ELF-1 (cell line): Measurements from ENCODE around the gene OSBP2.
A peak's percentile ranks its signal among the peaks of the same experiment; 100 is the strongest.
"Not testable (repeated sequence)": the region's sequence is repeated elsewhere in the genome, so short reads cannot be mapped to it uniquely, and the experiment has no call there.

Experiments
- DNase-seq: peaks from one replicate; pipeline ENCODE4 v3.0.0-alpha.2; 2016; ENCODE audit warnings: low read depth, low spot score

OSBP2 gene

GRCh38 chr22:30676565-30676964 lies 18.1 kb upstream of the OSBP2 start:
- not testable (repeated sequence) for DNase-seq

- DNase-seq: not testable (repeated sequence)
Measured at GRCh38 chr22:30679895-30680690, 14.6 kb upstream of the OSBP2 start.

GRCh38 chr22:30680991-30681770 lies 13.5 kb upstream of the OSBP2 start:
- DNase-seq: no peak

GRCh38 chr22:30681831-30682230 lies 12.8 kb upstream of the OSBP2 start:
- DNase-seq: no peak

- DNase-seq: no peak
Measured at GRCh38 chr22:30685178-30685577, 9.5 kb upstream of the OSBP2 start.

- no peak for DNase-seq
Measured at GRCh38 chr22:30687358-30687757, 7.3 kb upstream of the OSBP2 start.

GRCh38 chr22:30689622-30690021 lies 5.1 kb upstream of the OSBP2 start:
- DNase-seq: no peak

- no peak for DNase-seq
Measured at GRCh38 chr22:30691204-30691603, 3.5 kb upstream of the OSBP2 start.

GRCh38 chr22:30694171-30694639 lies 469 bp upstream of the OSBP2 start:
- DNase-seq: peak; percentile 47

- no peak for DNase-seq
Measured at GRCh38 chr22:30695351-30695851, 727 bp downstream of the OSBP2 start.

- no peak for DNase-seq
Measured at GRCh38 chr22:30695871-30696655, 1.4 kb downstream of the OSBP2 start.

- no peak for DNase-seq
Measured at GRCh38 chr22:30697975-30698374, 3.3 kb downstream of the OSBP2 start.

- DNase-seq: no peak
Measured at GRCh38 chr22:30701872-30702271, 7.2 kb downstream of the OSBP2 start.

- no peak for DNase-seq
Measured at GRCh38 chr22:30702856-30703255, 8.2 kb downstream of the OSBP2 start.

- DNase-seq: no peak
Measured at GRCh38 chr22:30704978-30705377, 10.3 kb downstream of the OSBP2 start.

- DNase-seq: peak; percentile 29
Measured at GRCh38 chr22:30705710-30706651, 11.3 kb downstream of the OSBP2 start.

GRCh38 chr22:30709980-30710379 lies 15.3 kb downstream of the OSBP2 start:
- DNase-seq: not testable (repeated sequence)

- DNase-seq: no peak
Measured at GRCh38 chr22:30712094-30712493, 17.4 kb downstream of the OSBP2 start.

- DNase-seq: no peak
Measured at GRCh38 chr22:30714062-30714461, 19.4 kb downstream of the OSBP2 start.

- no peak for DNase-seq
Measured at GRCh38 chr22:30717331-30717921, 22.8 kb downstream of the OSBP2 start.
